ENCODE measurements around the gene STARD3. TPM values are rescaled to one million over a fixed set of nuclear protein-coding genes. Genes with fewer than 3 reads are reported as not detected.

The STARD3 gene
- 48.1 to 62.3 TPM (median 56.4 TPM) in 5 replicates for total RNA-seq (2022; extraction: Qiagen RNA extraction)

GRCh38 chr17:39636927-39637736, at the start of gene STARD3:
Gene STARD3, plus strand, starts transcription at chr17:39637144. Its CDS starts 16,388 bp downstream, at chr17:39653532.

GRCh38 chr17:39607851-39608130, 29.2 kb upstream of the STARD3 start, which contains the start of gene NEUROD2:
Gene NEUROD2, minus strand, starts transcription at chr17:39607920. Its CDS starts 1,321 bp downstream, at chr17:39606599.

GRCh38 chr17:39626171-39627046, 10.5 kb upstream of the STARD3 start, which contains the start of gene PPP1R1B:
Gene PPP1R1B, plus strand, starts transcription at chr17:39626952. Its CDS starts 441 bp downstream, at chr17:39627393.

GRCh38 chr17:39664581-39665561, 27.9 kb downstream of the STARD3 start, which contains the start of gene TCAP:
Gene TCAP, plus strand, starts transcription at chr17:39665349. Its CDS starts 11 bp downstream, at chr17:39665360.

GRCh38 chr17:39667945-39668924, 31.3 kb downstream of the STARD3 start, which contains the start of gene PNMT:
Gene PNMT, plus strand, starts transcription at chr17:39668453. Its CDS starts 23 bp downstream, at chr17:39668476.

GRCh38 chr17:39687546-39688474, 50.9 kb downstream of the STARD3 start, which contains the start of gene PGAP3:
Gene PGAP3, minus strand, starts transcription at chr17:39688057. Its CDS starts 43 bp downstream, at chr17:39688014.

GRCh38 chr17:39699818-39700147, 62.8 kb downstream of the STARD3 start, which contains the start of gene ERBB2:
Gene ERBB2, plus strand, starts transcription at chr17:39700064. Its CDS starts 175 bp downstream, at chr17:39700239.

Other genes starting within 250 kb of the STARD3 start
- 6.2 to 8.3 TPM (median 7.3 TPM) in 5 replicates for gene FBXL20, start 235.5 kb upstream of the STARD3 start, total RNA-seq (2022; extraction: Qiagen RNA extraction)
- 25.2 to 38.1 TPM (median 29.4 TPM) in 5 replicates for gene MED1, start 185.9 kb upstream of the STARD3 start, total RNA-seq (2022; extraction: Qiagen RNA extraction)
- 28.8 to 39.4 TPM (median 35.1 TPM) in 5 replicates for gene CDK12, start 175.7 kb upstream of the STARD3 start, total RNA-seq (2022; extraction: Qiagen RNA extraction)
- gene NEUROD2, start 29.2 kb upstream of the STARD3 start, total RNA-seq (2022; extraction: Qiagen RNA extraction): not detected in 5 replicates
- gene PPP1R1B, start 10.2 kb upstream of the STARD3 start, total RNA-seq (2022; extraction: Qiagen RNA extraction): 0.12 to 0.18 TPM (median 0.13 TPM) in 4 of 5 replicates, not detected in the other
- gene TCAP, start 28.2 kb downstream of the STARD3 start, total RNA-seq (2022; extraction: Qiagen RNA extraction): 0.70 to 1.2 TPM (median 0.93 TPM) in 5 replicates
- 0.26 to 0.40 TPM (median 0.27 TPM) in 4 of 5 replicates, not detected in the other for gene PNMT, start 31.3 kb downstream of the STARD3 start, total RNA-seq (2022; extraction: Qiagen RNA extraction)
- gene PGAP3, start 50.9 kb downstream of the STARD3 start, total RNA-seq (2022; extraction: Qiagen RNA extraction): 7.8 to 8.6 TPM (median 8.0 TPM) in 5 replicates
- 29.9 to 37.8 TPM (median 33.7 TPM) in 5 replicates for gene ERBB2, start 62.9 kb downstream of the STARD3 start, total RNA-seq (2022; extraction: Qiagen RNA extraction)
- 78.2 to 96.6 TPM (median 90.3 TPM) in 5 replicates for gene MIEN1, start 93.4 kb downstream of the STARD3 start, total RNA-seq (2022; extraction: Qiagen RNA extraction)
- gene GRB7, start 100.8 kb downstream of the STARD3 start, total RNA-seq (2022; extraction: Qiagen RNA extraction): 3.1 to 5.2 TPM (median 3.9 TPM) in 5 replicates
- gene IKZF3, start 227.2 kb downstream of the STARD3 start, total RNA-seq (2022; extraction: Qiagen RNA extraction): not detected in 5 replicates
- gene ZPBP2, start 231.1 kb downstream of the STARD3 start, total RNA-seq (2022; extraction: Qiagen RNA extraction): not detected in 5 replicates